Measurements from ENCODE around the gene C12orf75.

GRCh38 chr12:105399428-105400081, 69.1 kb downstream of the C12orf75 start:
- TF ChIP-seq FOS (IDR thresholded peaks at IDR 0.05; ENCODE audit: borderline replicate concordance, insufficient read depth, low read length) = no peak
- TF ChIP-seq CTCF (IDR thresholded peaks at IDR 0.05; ENCODE audit: extremely low read depth in 1 of 2, insufficient read depth in 1 of 2, low read depth in 1 of 2, low read length in 2 of 2) = no peak
- TF ChIP-seq POLR2AphosphoS5 (IDR thresholded peaks at IDR 0.05; ENCODE audit: insufficient read depth, low read depth, low read length) = no peak
- TF ChIP-seq EZH2 (IDR thresholded peaks at IDR 0.05; ENCODE audit: borderline replicate concordance, low read depth, low read length, severe bottlenecking) = no peak
- TF ChIP-seq GATA2 (IDR thresholded peaks at IDR 0.05; ENCODE audit: insufficient read depth, insufficient read length, low read depth, low read length) = no peak
